IPS-NIHi7 (cell line): ENCODE results near the gene NAPEPLD.
A peak's percentile ranks its signal among the peaks of the same experiment; 100 is the strongest.
"Not testable (repeated sequence)": the region's sequence is repeated elsewhere in the genome, so short reads cannot be mapped to it uniquely, and the experiment has no call there.

ENCODE experiments used
- DNase-seq: peaks from one replicate; pipeline ENCODE4 v3.0.0; 2012; ENCODE audit warnings: mixed read lengths; ENCODE audit errors: extremely low spot score

NAPEPLD gene

DNA sequence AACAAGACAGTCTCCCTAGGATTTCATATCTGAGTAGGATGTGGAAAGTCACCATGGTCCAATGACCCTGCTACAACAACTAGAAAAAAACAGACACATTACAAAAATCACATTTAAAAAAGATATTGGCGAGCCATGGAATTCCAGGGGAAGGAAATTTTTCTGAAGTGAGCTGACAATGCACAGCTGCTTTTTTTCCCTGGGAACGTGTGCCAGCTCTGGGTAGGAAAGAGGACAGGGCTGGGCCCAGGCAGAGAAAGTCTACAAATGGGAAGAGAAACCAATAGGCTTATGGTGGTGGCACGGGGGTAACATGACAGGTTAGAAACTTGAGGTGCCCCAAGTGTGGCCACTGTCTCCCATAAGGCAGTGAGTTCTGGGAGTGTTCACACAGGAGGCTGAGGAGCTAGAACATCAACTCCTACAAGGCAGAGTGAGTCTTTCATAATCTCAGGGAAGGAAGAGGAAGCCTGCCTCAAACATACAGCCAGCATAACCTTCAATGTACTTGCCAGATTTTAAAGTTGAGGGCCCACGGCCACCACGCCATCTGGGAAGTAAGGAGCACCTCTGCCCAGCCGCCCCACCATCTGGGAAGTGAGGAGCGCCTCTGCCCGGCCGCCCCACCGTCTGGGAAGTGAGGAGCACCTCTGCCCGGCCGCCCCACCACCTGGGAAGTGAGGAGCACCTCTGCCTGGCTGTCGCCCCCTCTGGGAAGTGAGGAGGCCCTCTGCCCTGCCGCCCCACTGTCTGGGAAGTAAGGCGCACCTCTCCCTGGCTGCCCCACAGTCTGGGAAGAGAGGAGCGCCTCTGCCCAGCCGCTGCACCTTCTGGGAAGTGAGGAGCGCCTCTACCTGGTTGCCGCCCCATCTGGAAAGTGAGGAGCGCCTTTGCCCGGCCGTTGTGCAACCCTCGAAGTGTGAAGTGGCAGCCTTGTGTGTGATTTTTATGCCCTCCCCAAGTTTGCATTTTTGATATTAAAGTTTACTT is 80.2 kb downstream of the NAPEPLD start:
- no peak for DNase-seq

DNA sequence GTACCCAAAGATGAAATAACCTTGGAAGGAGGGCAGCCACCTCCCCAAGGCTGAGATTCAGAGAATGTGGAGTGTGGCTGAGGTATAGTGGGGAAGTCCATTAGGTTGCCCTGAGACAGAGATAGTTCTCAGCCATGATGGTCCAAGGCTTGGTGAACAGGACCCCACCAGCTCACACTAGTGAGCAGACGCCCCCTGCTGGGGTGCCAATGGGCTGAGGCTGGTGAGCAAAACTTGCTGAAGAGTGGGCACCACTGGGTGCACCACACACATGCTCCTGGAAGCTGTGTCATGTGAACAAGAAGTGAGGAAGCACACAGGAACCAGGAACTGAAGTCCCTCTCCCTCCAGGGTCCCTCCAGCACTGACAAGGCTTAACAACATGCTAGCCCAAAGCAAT is 83.2 kb downstream of the NAPEPLD start:
- DNase-seq = peak; percentile 31

DNA sequence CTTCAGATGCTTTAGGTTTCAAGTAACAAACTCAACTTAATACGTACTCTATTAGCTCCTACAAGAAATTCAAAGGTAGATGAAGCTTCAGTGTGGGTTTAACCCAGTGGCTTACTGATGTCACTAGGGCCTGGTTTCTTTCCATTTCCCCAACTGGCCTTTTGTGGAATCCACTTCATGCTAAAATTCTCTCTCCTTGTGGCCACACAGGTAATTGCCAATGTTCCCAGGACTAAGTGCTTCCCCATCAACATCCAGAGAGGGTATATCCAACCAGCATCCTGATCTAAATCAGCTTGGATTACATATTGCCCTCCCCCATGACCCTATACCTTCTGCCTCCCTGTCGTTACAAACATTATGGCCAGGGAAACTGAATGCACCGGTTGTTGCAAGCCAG is 85.0 kb downstream of the NAPEPLD start:
- DNase-seq = peak; percentile 16

DNA sequence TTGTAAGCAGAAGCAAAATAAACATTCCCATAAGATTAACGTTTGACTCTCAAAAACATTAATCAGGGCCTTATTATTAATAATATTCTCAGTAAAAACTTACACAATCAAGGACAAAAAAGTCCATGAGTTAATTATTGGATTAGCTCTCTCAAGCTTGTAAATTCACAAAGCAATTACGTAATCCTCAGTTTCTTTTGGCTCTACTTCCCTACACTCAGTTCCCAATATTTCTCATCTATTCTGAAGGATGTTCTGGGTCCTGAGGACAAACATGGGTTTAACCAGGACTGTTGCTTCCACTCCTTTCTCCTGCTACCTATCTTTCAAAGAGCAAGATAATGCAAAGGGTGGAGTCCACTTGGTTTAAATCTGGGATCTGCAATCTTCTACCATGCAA is 89.4 kb downstream of the NAPEPLD start:
- no peak for DNase-seq

DNA sequence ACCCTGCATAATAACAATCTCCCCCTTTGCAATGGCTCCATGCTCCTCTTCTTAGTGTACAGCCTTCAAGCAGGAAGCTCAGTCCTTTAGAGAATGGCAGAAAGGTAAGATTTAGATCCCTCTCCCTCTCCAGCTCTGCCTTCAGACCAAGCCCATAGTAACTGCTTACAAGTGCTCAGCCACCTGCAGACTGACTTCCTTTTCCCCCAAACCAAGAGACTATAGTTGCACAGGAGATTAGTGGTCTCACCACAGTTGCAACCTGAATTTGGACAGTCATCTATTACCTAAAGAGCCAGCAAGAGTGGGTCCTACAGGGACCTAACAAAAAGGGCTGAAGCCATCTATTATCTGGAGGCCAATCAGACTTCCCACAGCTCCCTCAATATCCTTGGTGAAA is 90.8 kb downstream of the NAPEPLD start:
- no peak for DNase-seq

DNA sequence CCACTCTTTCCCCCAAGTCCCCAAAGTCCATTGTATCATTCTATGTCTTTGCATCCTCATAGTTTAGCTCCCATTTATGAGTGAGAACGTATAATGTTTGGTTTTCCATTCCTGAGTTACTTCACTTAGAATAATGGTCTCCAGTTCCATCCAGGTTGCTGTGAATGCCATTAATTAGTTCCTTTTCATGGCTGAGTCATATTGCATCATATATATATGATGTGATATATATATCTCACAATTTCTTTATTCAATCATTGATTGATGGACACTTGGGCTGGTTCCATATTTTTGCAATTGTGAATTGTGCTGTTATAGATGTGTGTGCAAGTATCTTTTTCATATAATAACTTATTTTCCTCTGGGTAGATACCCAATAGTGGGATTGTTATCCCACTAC is 92.9 kb downstream of the NAPEPLD start:
- not testable (repeated sequence) for DNase-seq

DNA sequence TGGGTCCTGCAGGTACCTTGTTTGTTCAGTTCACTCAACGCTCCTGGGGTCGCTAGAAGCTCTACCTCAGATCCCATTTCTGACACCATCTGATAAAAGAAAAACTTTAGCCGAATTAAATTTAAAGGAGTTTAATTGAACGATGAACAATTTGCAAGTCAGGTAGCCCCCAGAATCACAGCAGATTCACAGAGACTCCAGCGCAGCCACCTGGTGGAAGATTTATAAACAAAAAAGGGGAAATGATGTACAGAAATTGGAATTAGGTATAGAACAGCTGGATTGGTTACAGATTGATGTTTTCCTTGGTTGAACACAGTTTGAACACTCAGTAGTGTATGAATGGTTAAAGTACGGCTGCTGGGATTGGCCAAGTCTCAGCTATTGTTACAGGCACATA is 97.4 kb downstream of the NAPEPLD start:
- DNase-seq = no peak
